Embryonic facial prominence (tissue), 1 donor: ENCODE measurements around the gene TMC7.

Experiments used
- DNase-seq: peaks from one replicate; pipeline ENCODE4 v3.0.0-alpha.2; 2016; ENCODE audit errors: extremely low spot score

TMC7 gene

GRCh38 chr16:19089410-19089955 lies 105.7 kb downstream of the TMC7 start:
- no peak for DNase-seq

GRCh38 chr16:19090916-19091315 lies 107.2 kb downstream of the TMC7 start:
- no peak for DNase-seq

GRCh38 chr16:19092653-19093410 lies 109.1 kb downstream of the TMC7 start:
- no peak for DNase-seq

- DNase-seq = no peak
Measured at GRCh38 chr16:19093631-19094541, 110.2 kb downstream of the TMC7 start.

GRCh38 chr16:19094542-19095365 lies 111.0 kb downstream of the TMC7 start:
- no peak for DNase-seq

- no peak for DNase-seq
Measured at GRCh38 chr16:19095654-19096053, 111.9 kb downstream of the TMC7 start.

GRCh38 chr16:19098173-19098572 lies 114.4 kb downstream of the TMC7 start:
- no peak for DNase-seq

- DNase-seq = no peak
Measured at GRCh38 chr16:19102187-19102872, 118.6 kb downstream of the TMC7 start.

- no peak for DNase-seq
Measured at GRCh38 chr16:19104607-19105006, 120.9 kb downstream of the TMC7 start.

- no peak for DNase-seq
Measured at GRCh38 chr16:19105131-19105530, 121.4 kb downstream of the TMC7 start.

GRCh38 chr16:19105891-19106624 lies 122.3 kb downstream of the TMC7 start:
- no peak for DNase-seq

GRCh38 chr16:19106625-19107020 lies 122.9 kb downstream of the TMC7 start:
- no peak for DNase-seq

- DNase-seq = no peak
Measured at GRCh38 chr16:19108409-19109287, 124.9 kb downstream of the TMC7 start.

- DNase-seq = no peak
Measured at GRCh38 chr16:19109288-19109664, 125.5 kb downstream of the TMC7 start.

GRCh38 chr16:19110537-19111360 lies 127.0 kb downstream of the TMC7 start:
- DNase-seq = no peak

- DNase-seq = no peak
Measured at GRCh38 chr16:19112099-19112407, 128.3 kb downstream of the TMC7 start.
